Colonic mucosa (tissue), 4 donors: ENCODE measurements around the gene MAP4. TPM values are rescaled to one million over a fixed set of nuclear protein-coding genes. Genes with fewer than 3 reads are reported as not detected.

Experiments used
- DNase-seq: peaks from one replicate; pipeline ENCODE4 v3.0.0-alpha.2; 2020
- H3K27ac ChIP-seq: fragments of 200-600 bp; one replicate; pipeline ENCODE4 v1.8.0; 2021
- H3K27me3 ChIP-seq: fragments of 200-600 bp; one replicate; pipeline ENCODE4 v1.8.0; 2021
- H3K36me3 ChIP-seq: fragments of 200-600 bp; one replicate; pipeline ENCODE4 v1.8.0; 2021
- H3K4me1 ChIP-seq: fragments of 200-600 bp; one replicate; pipeline ENCODE4 v1.8.0; 2021; ENCODE audit warnings: mild to moderate bottlenecking
- H3K4me3 ChIP-seq: fragments of 200-600 bp; one replicate; pipeline ENCODE4 v1.8.0; 2021
- H3K9ac ChIP-seq, 2 donors: one replicate each; pipeline ENCODE4 v1.7.0; 2013; ENCODE audit warnings: control low read depth in 2 of 2, low read depth in 2 of 2, low read length in 2 of 2
- H3K9me3 ChIP-seq: fragments of 200-600 bp; one replicate; pipeline ENCODE4 v1.8.0; 2021
- CTCF ChIP-seq: fragments of 200-600 bp; IDR thresholded peaks from one replicate; pipeline ENCODE4 v1.8.0; 2022; ENCODE audit warnings: antibody characterized with exemption, mild to moderate bottlenecking
- intact Hi-C: fragments of 100-400 bp; cut with DNase I; formaldehyde crosslinking; loops from one replicate; pipeline ENCODE4 v1.14.1; 2022
- total RNA-seq, 2 donors: library from RNA; stranded (reverse); fragmentation: NEBNext Ultra II Directional in 1 of 2; extraction: Animal tissue kit (Norgen Biotek cat#: 25700) in 1 of 2; gene quantifications; one replicate each; pipeline ENCODE4 v1.2.1, GENCODE V29; 2021
- donor health status: healthy.
- donor health status: DM: no; HTN: no; CAD: no.
- donor health status: DM: no; HTN: no; CAD: no.

The MAP4 gene
- total RNA-seq, 2 donors from 2014 or later, result 117 to 132 TPM

DNA sequence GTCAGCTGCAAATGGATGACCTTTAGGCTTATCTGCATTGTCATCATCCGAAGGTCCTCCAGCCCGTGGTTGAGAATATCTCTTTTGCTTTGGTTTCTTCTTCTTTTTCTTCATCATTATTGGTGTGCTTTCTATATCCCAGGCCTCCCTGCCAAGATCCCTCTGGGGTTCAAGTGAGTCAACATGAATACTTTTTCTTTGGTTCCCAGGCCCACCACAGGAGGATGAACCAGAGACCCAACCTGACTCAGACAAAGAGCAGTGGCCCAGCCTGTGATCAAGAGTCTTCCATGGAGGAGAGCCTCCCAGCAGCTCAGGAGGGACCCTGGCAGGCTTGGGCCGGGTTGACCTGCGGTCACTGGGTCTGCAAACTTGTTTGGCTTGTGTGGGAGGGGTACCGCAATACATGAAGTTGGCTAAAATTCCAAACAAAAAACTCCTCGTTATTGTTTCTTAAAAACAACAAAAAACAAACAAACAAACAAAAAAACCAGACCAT, 104.2 kb downstream of the MAP4 start:
- no peak overlapping the region for H3K9ac ChIP-seq
- TF ChIP-seq CTCF, result no peak
- no peaks in the 10 kb centered on the region for H3K4me1 ChIP-seq
- DNase-seq, result no peak
- no peak overlapping the region for H3K4me3 ChIP-seq
- no peak overlapping the region for H3K27ac ChIP-seq
- intact Hi-C loops, result no loop called here
- no peaks in the 10 kb centered on the region for H3K36me3 ChIP-seq
- H3K9me3 ChIP-seq, result no peaks in the 10 kb centered on the region
- no peaks in the 10 kb centered on the region for H3K27me3 ChIP-seq

GRCh38 chr3:47910777-47911440, 105.3 kb downstream of the MAP4 start:
- Histone ChIP-seq H3K9ac (no peak overlapping the region), H3K27me3 (no peaks in the 10 kb centered on the region), H3K36me3 (no peaks in the 10 kb centered on the region), H3K27ac (no peak overlapping the region), H3K4me1 (no peaks in the 10 kb centered on the region), H3K4me3 (no peak overlapping the region), H3K9me3 (no peaks in the 10 kb centered on the region)
- intact Hi-C loops, result no loop called here
- DNase-seq, result no peak
- TF ChIP-seq CTCF, result no peak

GRCh38 chr3:47910233-47910632, 106.0 kb downstream of the MAP4 start:
- Histone ChIP-seq H3K9me3 (no peaks in the 10 kb centered on the region), H3K4me1 (no peaks in the 10 kb centered on the region), H3K4me3 (no peak overlapping the region), H3K27me3 (no peaks in the 10 kb centered on the region), H3K9ac (no peak overlapping the region), H3K27ac (no peak overlapping the region), H3K36me3 (no peaks in the 10 kb centered on the region)
- no peak for TF ChIP-seq CTCF
- no peak for DNase-seq
- intact Hi-C loops, result no loop called here

DNA sequence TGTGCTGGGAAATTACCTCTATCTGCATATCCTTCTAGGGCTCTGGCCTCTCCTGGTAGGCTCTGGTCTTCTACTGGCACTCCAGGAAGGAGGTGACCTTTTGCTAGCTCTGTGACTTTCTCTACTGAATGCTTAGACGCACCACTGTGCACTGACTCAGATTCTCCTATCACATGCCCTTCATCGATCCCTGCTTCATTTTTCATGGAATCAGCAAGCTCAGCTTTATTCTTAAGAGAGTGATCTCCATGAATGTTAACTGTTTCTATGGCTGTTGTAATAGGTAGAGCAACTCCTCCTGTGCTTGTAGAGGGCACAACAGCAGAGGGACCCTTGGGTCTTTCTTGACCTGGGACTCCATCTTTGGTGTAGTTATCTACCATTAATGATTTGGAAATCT, 106.6 kb downstream of the MAP4 start:
- H3K4me1 ChIP-seq, result no peaks in the 10 kb centered on the region
- no peak for TF ChIP-seq CTCF
- no peak overlapping the region for H3K4me3 ChIP-seq
- H3K27ac ChIP-seq, result no peak overlapping the region
- no peaks in the 10 kb centered on the region for H3K27me3 ChIP-seq
- DNase-seq, result no peak
- intact Hi-C loops, result no loop called here
- no peaks in the 10 kb centered on the region for H3K36me3 ChIP-seq
- no peak overlapping the region for H3K9ac ChIP-seq
- H3K9me3 ChIP-seq, result no peaks in the 10 kb centered on the region

DNA sequence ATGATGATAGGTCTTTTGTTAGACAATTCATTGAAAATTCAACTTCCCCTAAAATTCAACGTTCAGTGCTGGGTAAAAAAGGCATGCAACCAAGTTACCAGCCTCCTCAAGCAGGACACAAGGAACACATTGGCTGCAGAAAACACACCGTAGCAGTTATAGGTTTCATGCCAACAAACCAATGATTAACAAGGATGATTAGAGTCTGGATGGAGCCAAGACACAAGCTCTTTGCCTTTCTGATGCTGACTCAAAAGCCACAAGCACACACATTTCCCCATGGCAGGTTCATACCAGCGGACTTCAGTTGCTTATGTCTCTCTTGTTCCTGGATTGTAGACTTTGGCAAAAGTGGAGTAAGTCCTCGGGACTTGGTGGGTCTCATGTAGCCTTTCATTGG, 107.5 kb downstream of the MAP4 start:
- H3K27ac ChIP-seq, result no peak overlapping the region
- intact Hi-C loops, result no loop called here
- no peak for TF ChIP-seq CTCF
- H3K4me1 ChIP-seq, result no peaks in the 10 kb centered on the region
- no peaks in the 10 kb centered on the region for H3K9me3 ChIP-seq
- H3K36me3 ChIP-seq, result no peaks in the 10 kb centered on the region
- H3K9ac ChIP-seq, result no peak overlapping the region
- no peaks in the 10 kb centered on the region for H3K27me3 ChIP-seq
- DNase-seq, result no peak
- H3K4me3 ChIP-seq, result no peak overlapping the region
